ENCODE measurements around the gene LMNTD1. TPM values are rescaled to one million over a fixed set of nuclear protein-coding genes. Genes with fewer than 3 reads are reported as not detected.

Gene LMNTD1
- total RNA-seq, 2 experiments from 2014 or later: not detected

GRCh38 chr12:25503666-25504065 is 49.4 kb downstream of the LMNTD1 start:
- H3K27me3 ChIP-seq (ENCODE audit: control insufficient read depth in 1 of 2, insufficient read depth in 2 of 2, low read length in 2 of 2): no peaks in the 10 kb centered on the region
- TF ChIP-seq CTCF (IDR thresholded peaks at IDR 0.05): no peak
- H3K36me3 Mint-ChIP-seq (ENCODE audit: low read depth): no peaks in the 10 kb centered on the region
- H3K9me3 ChIP-seq (ENCODE audit: control insufficient read depth in 1 of 2, insufficient read depth in 1 of 2, low read length in 2 of 2): no peaks in the 10 kb centered on the region
- no peaks in the 10 kb centered on the region for H3K4me1 Mint-ChIP-seq (ENCODE audit: low read depth)
- intact Hi-C loops (cut with DNase I, micrococcal nuclease): no loop called here
- ATAC-seq (ENCODE audit: poor library complexity): no peak
- H3K4me1 ChIP-seq (ENCODE audit: insufficient read depth, low read length): no peaks in the 10 kb centered on the region
- no peak overlapping the region for H3K4me3 ChIP-seq (ENCODE audit: low read length)
- DNase-seq: no peak
- no peak overlapping the region for H3K4me3 Mint-ChIP-seq
- H3K36me3 ChIP-seq (ENCODE audit: insufficient read depth, low read length): no peaks in the 10 kb centered on the region
- ChIA-PET CTCF (no interaction called here), POLR2A (no interaction called here)
- H3K27ac ChIP-seq (ENCODE audit: low read depth in 1 of 2, low read length in 2 of 2): no peak overlapping the region
- no peaks in the 10 kb centered on the region for H3K27me3 Mint-ChIP-seq
- no peaks in the 10 kb centered on the region for H3K9me3 Mint-ChIP-seq
- no peak overlapping the region for H3K27ac Mint-ChIP-seq

DNA sequence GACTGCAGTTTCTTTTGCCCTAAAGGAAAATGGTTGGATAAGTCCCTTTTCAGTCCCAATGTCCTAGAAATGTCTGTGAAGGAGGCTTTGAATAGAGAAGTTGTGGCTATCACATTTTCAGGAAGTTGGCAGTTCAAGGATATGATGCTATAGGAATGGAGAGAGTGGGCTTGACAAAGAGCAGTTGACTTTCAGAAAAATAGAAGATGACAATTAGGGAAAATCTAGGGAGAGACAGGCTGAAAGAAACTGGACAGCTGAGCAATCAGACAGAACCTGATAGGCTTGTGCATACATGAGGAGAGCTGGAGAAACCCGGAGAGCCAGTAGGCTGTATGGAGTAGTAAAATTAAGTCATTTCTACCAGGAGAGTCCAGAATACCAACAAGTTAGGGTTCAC is 50.5 kb downstream of the LMNTD1 start:
- no peak overlapping the region for H3K27ac Mint-ChIP-seq
- no peak overlapping the region for H3K4me3 Mint-ChIP-seq
- H3K27ac ChIP-seq (ENCODE audit: low read depth in 1 of 2, low read length in 2 of 2): no peak overlapping the region
- no peak for DNase-seq
- H3K4me1 ChIP-seq (ENCODE audit: insufficient read depth, low read length): no peaks in the 10 kb centered on the region
- ChIA-PET CTCF (no interaction called here), POLR2A (no interaction called here)
- no peaks in the 10 kb centered on the region for H3K27me3 ChIP-seq (ENCODE audit: control insufficient read depth in 1 of 2, insufficient read depth in 2 of 2, low read length in 2 of 2)
- H3K27me3 Mint-ChIP-seq: no peaks in the 10 kb centered on the region
- no peak for TF ChIP-seq CTCF (IDR thresholded peaks at IDR 0.05)
- no peaks in the 10 kb centered on the region for H3K36me3 Mint-ChIP-seq (ENCODE audit: low read depth)
- H3K4me1 Mint-ChIP-seq (ENCODE audit: low read depth): no peaks in the 10 kb centered on the region
- no peaks in the 10 kb centered on the region for H3K36me3 ChIP-seq (ENCODE audit: insufficient read depth, low read length)
- H3K4me3 ChIP-seq (ENCODE audit: low read length): no peak overlapping the region
- H3K9me3 Mint-ChIP-seq: peaks cover 2% of the 10 kb centered on the region
- intact Hi-C loops (cut with DNase I, micrococcal nuclease): no loop called here
- no peak for ATAC-seq (ENCODE audit: poor library complexity)
- H3K9me3 ChIP-seq (ENCODE audit: control insufficient read depth in 1 of 2, insufficient read depth in 1 of 2, low read length in 2 of 2): no peaks in the 10 kb centered on the region

- TF ChIP-seq CTCF (IDR thresholded peaks at IDR 0.05): no peak
- Histone ChIP-seq H3K4me1 (ENCODE audit: insufficient read depth, low read length) (no peaks in the 10 kb centered on the region), H3K27me3 (ENCODE audit: control insufficient read depth in 1 of 2, insufficient read depth in 2 of 2, low read length in 2 of 2) (no peaks in the 10 kb centered on the region), H3K36me3 (ENCODE audit: insufficient read depth, low read length) (no peaks in the 10 kb centered on the region), H3K4me3 (ENCODE audit: low read length) (no peak overlapping the region), H3K9me3 (ENCODE audit: control insufficient read depth in 1 of 2, insufficient read depth in 1 of 2, low read length in 2 of 2) (peaks cover 0 to 4% of the 10 kb centered on the region in 2 experiments), H3K27ac (ENCODE audit: low read depth in 1 of 2, low read length in 2 of 2) (no peak overlapping the region)
- no peaks in the 10 kb centered on the region for H3K36me3 Mint-ChIP-seq (ENCODE audit: low read depth)
- no peak for ATAC-seq (ENCODE audit: poor library complexity)
- no peaks in the 10 kb centered on the region for H3K27me3 Mint-ChIP-seq
- intact Hi-C loops (cut with DNase I, micrococcal nuclease): no loop called here
- H3K4me1 Mint-ChIP-seq (ENCODE audit: low read depth): no peaks in the 10 kb centered on the region
- H3K27ac Mint-ChIP-seq: no peak overlapping the region
- H3K4me3 Mint-ChIP-seq: no peak overlapping the region
- ChIA-PET CTCF (no interaction called here), POLR2A (no interaction called here)
- DNase-seq: no peak
- H3K9me3 Mint-ChIP-seq: peaks cover 2% of the 10 kb centered on the region
Observed at GRCh38 chr12:25502118-25502517, 51.0 kb downstream of the LMNTD1 start.
